Activated CD8-positive, alpha-beta T cell treated with anti-CD3 and anti-CD28 coated beads, Interleukin-2, amount 10 ng/mL, durations not matched to agents 7 days and 5 days (primary cell): ENCODE results near the gene WASHC3. TPM values are rescaled to one million over a fixed set of nuclear protein-coding genes. Genes with fewer than 3 reads are reported as not detected.

Experiments
- ATAC-seq: fragments of 150-1000 bp; cut with Tn5 transposase; one replicate; pipeline ENCODE4 v1.10.0; 2021; ENCODE audit warnings: moderate library complexity
- CTCF ChIA-PET: fragments of 350-600 bp; sonication (Branson Sonifier 250); formaldehyde crosslinking; loops from one replicate; lab custom pipeline; 2021; ENCODE audit warnings: antibody characterized with exemption; lab: Charles Lee
- POLR2A ChIA-PET: fragments of 350-600 bp; sonication (Branson Sonifier 250); formaldehyde crosslinking; loops from one replicate; lab custom pipeline; 2021; ENCODE audit warnings: antibody characterized with exemption; lab: Charles Lee
- DNase-seq: peaks from one replicate; pipeline ENCODE4 v3.0.0-alpha.2; 2020
- H3K27ac Mint-ChIP-seq: one replicate; pipeline ENCODE4 v1.8.0; 2021; ENCODE audit warnings: mild to moderate bottlenecking, mixed read lengths
- H3K27me3 Mint-ChIP-seq: one replicate; pipeline ENCODE4 v1.8.0; 2021; ENCODE audit warnings: low read depth, mixed read lengths
- H3K36me3 Mint-ChIP-seq: one replicate; pipeline ENCODE4 v1.8.0; 2021; ENCODE audit warnings: low read depth, mixed read lengths
- H3K4me1 Mint-ChIP-seq: one replicate; pipeline ENCODE4 v1.8.0; 2021; ENCODE audit warnings: low read depth, mixed read lengths
- H3K4me3 Mint-ChIP-seq: one replicate; pipeline ENCODE4 v1.8.0; 2021; ENCODE audit warnings: mild to moderate bottlenecking, mixed read lengths
- H3K9me3 Mint-ChIP-seq: one replicate; pipeline ENCODE4 v1.8.0; 2022; ENCODE audit warnings: mixed read lengths; ENCODE audit not compliant: insufficient read depth
- total RNA-seq, 2 experiments: library from RNA; stranded (reverse); gene quantifications; one replicate each; pipeline ENCODE4 v1.2.3, GENCODE V29; 2021

Gene WASHC3
- total RNA-seq, 2 experiments from 2014 or later: 49.5 to 50.9 TPM

- DNase-seq (no peak), ATAC-seq (no peak)
- Mint-ChIP-seq H3K27me3 (no peaks in the 10 kb centered on the region), H3K4me3 (no peak overlapping the region), H3K27ac (no peak overlapping the region), H3K4me1 (peaks cover 14% of the 10 kb centered on the region), H3K36me3 (peaks cover 2% of the 10 kb centered on the region), H3K9me3 (no peaks in the 10 kb centered on the region)
- ChIA-PET POLR2A (no interaction called here), CTCF (no interaction called here)
Observed at GRCh38 chr12:102067574-102068258, 5.9 kb upstream of the WASHC3 start.

- peaks cover 37% of the 10 kb centered on the region for H3K4me1 Mint-ChIP-seq
- no peak overlapping the region for H3K27ac Mint-ChIP-seq
- DNase-seq (no peak), ATAC-seq (no peak)
- H3K4me3 Mint-ChIP-seq: no peak overlapping the region
- H3K9me3 Mint-ChIP-seq: no peaks in the 10 kb centered on the region
- H3K36me3 Mint-ChIP-seq: peaks cover 11% of the 10 kb centered on the region
- no peaks in the 10 kb centered on the region for H3K27me3 Mint-ChIP-seq
- ChIA-PET POLR2A (no interaction called here), CTCF (no interaction called here)
Observed at GRCh38 chr12:102064476-102064875, 2.7 kb upstream of the WASHC3 start.

- Mint-ChIP-seq H3K9me3 (no peaks in the 10 kb centered on the region), H3K36me3 (peaks cover 20% of the 10 kb centered on the region), H3K27ac (no peak overlapping the region), H3K4me1 (peaks cover 43% of the 10 kb centered on the region), H3K27me3 (no peaks in the 10 kb centered on the region), H3K4me3 (no peak overlapping the region)
- POLR2A ChIA-PET: no interaction called here
- CTCF ChIA-PET: no interaction called here
- no peak for DNase-seq
- no peak for ATAC-seq
Observed at GRCh38 chr12:102063069-102063468, 1.3 kb upstream of the WASHC3 start.

DNA sequence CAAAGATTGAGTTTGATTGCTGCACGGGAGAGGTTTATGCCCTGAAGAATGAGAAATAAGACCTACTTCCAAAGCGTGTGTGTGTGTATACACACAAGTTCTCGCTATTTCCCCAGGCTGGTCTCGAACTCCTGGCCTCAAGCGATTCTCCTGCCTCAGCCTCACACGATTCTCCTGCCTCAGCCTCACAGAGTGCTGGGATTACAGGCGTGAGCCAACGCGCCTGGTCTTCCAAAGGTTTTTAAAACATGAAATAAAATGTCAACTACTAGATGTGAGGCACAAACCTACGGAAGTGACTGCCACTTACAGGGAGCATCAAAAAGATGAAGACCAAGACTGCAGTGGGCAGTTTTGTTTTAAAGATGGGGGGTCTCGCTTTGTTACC is 622 bp upstream of the WASHC3 start:
- Mint-ChIP-seq H3K27me3 (no peaks in the 10 kb centered on the region), H3K4me3 (peak overlapping the region; percentile 85), H3K36me3 (peaks cover 27% of the 10 kb centered on the region), H3K9me3 (no peaks in the 10 kb centered on the region), H3K27ac (peak overlapping the region; percentile 93), H3K4me1 (peaks cover 47% of the 10 kb centered on the region)
- ATAC-seq (no peak), DNase-seq (no peak)
- POLR2A ChIA-PET: interaction anchor here (0.6 to 1.9 kb wide), 15 partner anchors 9 to 421 kb away, joined by 3 to 17 read pairs (median 3); partner anchors contain the start of genes NUP37, PARPBP and PMCH
- CTCF ChIA-PET: interaction anchor here (1.3 kb wide), 2 partner anchors 16 to 107 kb away, joined by 4 read pairs; no protein-coding TSS in a partner anchor

DNA sequence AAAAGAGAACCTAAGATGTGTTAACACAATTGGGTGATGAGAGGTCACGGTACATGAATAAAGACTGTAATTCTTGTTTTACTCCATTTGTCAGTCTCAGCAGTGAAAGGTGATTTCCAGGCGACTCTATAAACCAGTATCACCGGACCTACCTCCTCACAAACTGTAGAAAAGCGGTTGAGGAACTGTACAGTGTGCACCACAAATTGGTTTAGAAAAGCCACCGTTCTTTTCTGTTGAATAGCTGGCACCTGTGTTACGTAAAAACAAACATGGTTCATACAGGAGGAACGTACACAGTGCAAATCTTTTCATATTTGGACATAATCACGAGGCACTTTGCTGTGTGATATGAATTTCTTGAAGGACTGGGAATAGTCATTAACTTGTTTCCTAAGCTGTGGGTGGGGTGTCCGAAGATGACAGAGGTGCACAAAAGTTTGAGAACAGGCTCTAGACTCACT is 663 bp downstream of the WASHC3 start:
- DNase-seq (peak; percentile 66), ATAC-seq (peak; percentile 56)
- ChIA-PET POLR2A (interaction anchor here (0.6 to 1.9 kb wide), 13 partner anchors 8 to 1697 kb away, joined by 3 to 17 read pairs (median 4); partner anchors contain the start of genes NUP37, PARPBP and PMCH), CTCF (interaction anchor here (1.0 to 1.5 kb wide), 4 partner anchors 15 to 121 kb away, joined by 4 read pairs; no protein-coding TSS in a partner anchor)
- Mint-ChIP-seq H3K9me3 (no peaks in the 10 kb centered on the region), H3K4me3 (peak overlapping the region; percentile 85), H3K36me3 (peaks cover 39% of the 10 kb centered on the region), H3K4me1 (peaks cover 47% of the 10 kb centered on the region), H3K27ac (peak overlapping the region; percentile 93), H3K27me3 (no peaks in the 10 kb centered on the region)

- peak overlapping the region; percentile 12 for H3K4me3 Mint-ChIP-seq
- H3K27ac Mint-ChIP-seq: peak overlapping the region; percentile 67
- DNase-seq: peak; percentile 26
- POLR2A ChIA-PET: interaction anchor here (0.6 kb wide), 1 partner anchor 15 kb away, joined by 3 read pairs; no protein-coding TSS in a partner anchor
- peaks cover 47% of the 10 kb centered on the region for H3K4me1 Mint-ChIP-seq
- H3K9me3 Mint-ChIP-seq: no peaks in the 10 kb centered on the region
- CTCF ChIA-PET: interaction anchor here (0.9 to 1.0 kb wide), 3 partner anchors 12 to 141 kb away, joined by 3 read pairs; no protein-coding TSS in a partner anchor
- H3K27me3 Mint-ChIP-seq: no peaks in the 10 kb centered on the region
- H3K36me3 Mint-ChIP-seq: peaks cover 52% of the 10 kb centered on the region
- ATAC-seq: peak; percentile 33
Observed at GRCh38 chr12:102059343-102059742, 2.4 kb downstream of the WASHC3 start.

DNA sequence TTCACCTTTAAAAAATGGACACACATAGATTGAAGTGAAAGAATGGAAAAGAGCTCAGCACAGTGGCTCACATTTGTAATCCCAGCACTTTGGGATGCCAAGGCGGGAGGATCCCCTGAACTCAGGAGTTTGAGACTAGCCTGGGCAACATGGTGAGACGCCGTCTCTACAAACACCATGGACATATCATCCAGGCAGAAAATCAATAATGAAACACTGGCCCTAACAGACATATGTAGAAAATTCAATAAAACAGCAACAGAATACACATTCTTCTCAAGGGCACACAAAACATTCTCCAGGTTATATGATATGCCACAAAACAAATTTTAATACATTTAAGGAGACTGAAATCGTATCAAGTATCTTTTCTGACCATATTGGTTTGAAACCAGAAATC is 7.4 kb downstream of the WASHC3 start:
- Mint-ChIP-seq H3K27ac (no peak overlapping the region), H3K36me3 (peaks cover 69% of the 10 kb centered on the region), H3K4me3 (no peak overlapping the region), H3K4me1 (peaks cover 31% of the 10 kb centered on the region), H3K27me3 (no peaks in the 10 kb centered on the region), H3K9me3 (no peaks in the 10 kb centered on the region)
- DNase-seq (no peak), ATAC-seq (no peak)
- POLR2A ChIA-PET: no interaction called here
- CTCF ChIA-PET: interaction anchor here (2.9 kb wide), 1 partner anchor 9 kb away, joined by 12 read pairs; no protein-coding TSS in a partner anchor

DNA sequence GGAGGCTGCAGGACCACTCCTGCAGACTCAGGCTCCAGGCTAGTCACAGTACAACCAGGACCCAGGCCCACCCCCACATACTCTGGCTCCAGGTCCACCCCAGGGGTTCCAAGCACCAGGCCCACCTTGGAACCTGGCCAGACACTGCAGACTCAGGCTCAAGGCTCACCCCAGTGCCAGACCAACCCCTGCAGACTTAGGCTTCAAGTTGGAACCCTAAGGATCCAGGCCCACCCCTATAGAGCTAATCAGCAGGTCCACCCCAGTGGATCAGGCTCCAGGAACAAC is 8.8 kb downstream of the WASHC3 start:
- DNase-seq: no peak
- Mint-ChIP-seq H3K36me3 (peaks cover 66% of the 10 kb centered on the region), H3K4me3 (no peak overlapping the region), H3K27me3 (no peaks in the 10 kb centered on the region), H3K9me3 (no peaks in the 10 kb centered on the region), H3K4me1 (peaks cover 22% of the 10 kb centered on the region), H3K27ac (no peak overlapping the region)
- CTCF ChIA-PET: no interaction called here
- POLR2A ChIA-PET: interaction anchor here (2.1 kb wide), 1 partner anchor 9 kb away, joined by 7 read pairs; the partner anchor contains the start of gene WASHC3
- ATAC-seq: no peak

DNA sequence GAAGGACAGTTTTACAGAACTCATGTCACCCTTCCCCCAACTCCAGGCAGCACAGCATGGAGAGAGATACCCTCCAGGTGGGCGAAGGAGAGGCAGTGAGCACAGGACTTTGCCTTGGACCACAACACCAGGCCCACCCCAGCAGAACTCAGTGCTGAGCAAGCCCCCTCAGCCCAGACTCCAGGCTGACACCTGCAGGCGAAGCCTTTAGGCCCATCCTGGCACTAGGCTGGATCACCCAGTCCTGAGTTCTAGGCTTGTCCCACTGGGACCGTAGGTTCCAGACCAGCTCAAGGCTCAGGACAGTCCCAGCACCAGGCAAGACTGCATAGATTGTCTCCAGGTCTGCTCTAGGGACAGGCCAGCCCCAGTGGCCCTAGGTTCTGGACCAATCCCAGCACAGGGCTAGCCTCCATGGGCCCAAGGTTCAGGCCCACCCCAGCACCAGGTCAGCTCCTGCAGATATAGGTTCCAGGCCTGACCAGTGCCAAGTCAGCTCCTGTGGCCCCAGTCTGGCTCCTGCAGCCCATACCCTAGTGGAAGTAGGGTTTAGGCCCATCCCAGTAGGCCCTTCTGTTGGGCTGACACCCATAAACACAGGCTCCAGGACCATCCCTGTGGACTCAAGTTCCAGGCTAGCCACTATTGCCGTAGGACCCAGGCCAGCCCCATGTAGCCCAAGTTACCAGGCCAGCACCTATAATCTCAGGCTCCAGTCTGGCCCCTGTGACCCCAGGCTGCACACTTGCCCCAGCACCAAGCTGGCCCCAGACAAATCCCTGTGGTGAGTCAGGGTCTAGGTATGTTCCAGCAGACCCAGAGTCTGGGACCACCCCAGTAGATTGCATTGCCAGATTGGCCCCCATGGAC is 9.4 kb downstream of the WASHC3 start:
- DNase-seq (no peak), ATAC-seq (peak; percentile 15)
- POLR2A ChIA-PET: interaction anchor here (2.1 kb wide), 1 partner anchor 9 kb away, joined by 7 read pairs; the partner anchor contains the start of gene WASHC3
- Mint-ChIP-seq H3K4me1 (peaks cover 18% of the 10 kb centered on the region), H3K4me3 (no peak overlapping the region), H3K9me3 (no peaks in the 10 kb centered on the region), H3K27ac (no peak overlapping the region), H3K27me3 (no peaks in the 10 kb centered on the region), H3K36me3 (peaks cover 63% of the 10 kb centered on the region)
- CTCF ChIA-PET: no interaction called here

DNA sequence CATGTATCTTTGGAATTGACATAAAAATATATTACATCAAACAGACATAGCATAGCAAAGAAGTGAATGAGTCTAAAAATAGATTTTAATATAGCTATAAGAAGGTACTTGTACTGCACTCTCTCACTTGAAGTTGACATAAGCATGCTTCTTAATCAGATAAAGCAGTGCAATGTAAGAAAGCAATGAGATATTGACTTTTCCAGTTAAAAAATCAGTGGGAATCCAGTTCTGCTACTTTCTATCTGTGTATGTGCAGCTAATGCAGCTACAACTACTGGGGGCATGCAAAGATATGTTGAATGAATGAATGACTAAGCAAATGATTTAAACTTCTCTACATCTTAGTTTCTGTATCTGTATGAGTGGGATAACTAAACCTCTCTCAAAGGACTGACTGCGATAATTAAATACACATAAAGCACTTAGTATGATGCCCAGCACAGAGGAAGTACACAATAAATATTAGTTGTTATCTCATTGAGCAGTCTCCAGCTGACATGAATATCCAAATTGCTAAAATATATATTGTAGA is 10.3 kb downstream of the WASHC3 start:
- no peak for ATAC-seq
- Mint-ChIP-seq H3K9me3 (no peaks in the 10 kb centered on the region), H3K4me1 (peaks cover 18% of the 10 kb centered on the region), H3K36me3 (peaks cover 55% of the 10 kb centered on the region), H3K4me3 (no peak overlapping the region), H3K27me3 (no peaks in the 10 kb centered on the region), H3K27ac (no peak overlapping the region)
- no peak for DNase-seq
- CTCF ChIA-PET: no interaction called here
- POLR2A ChIA-PET: interaction anchor here (0.5 kb wide), 1 partner anchor 14 kb away, joined by 6 read pairs; no protein-coding TSS in a partner anchor

GRCh38 chr12:102050660-102051430 is 10.9 kb downstream of the WASHC3 start:
- peaks cover 48% of the 10 kb centered on the region for H3K36me3 Mint-ChIP-seq
- peak overlapping the region; percentile 52 for H3K27ac Mint-ChIP-seq
- ChIA-PET CTCF (no interaction called here), POLR2A (interaction anchor here (0.5 kb wide), 1 partner anchor 14 kb away, joined by 6 read pairs; no protein-coding TSS in a partner anchor)
- no peaks in the 10 kb centered on the region for H3K9me3 Mint-ChIP-seq
- no peak for ATAC-seq
- no peaks in the 10 kb centered on the region for H3K27me3 Mint-ChIP-seq
- peaks cover 18% of the 10 kb centered on the region for H3K4me1 Mint-ChIP-seq
- no peak for DNase-seq
- H3K4me3 Mint-ChIP-seq: no peak overlapping the region
